Prostate gland (tissue), 2 donors: ENCODE measurements around the gene DEFB114.

Experiments
- POLR2A ChIP-seq: fragments of 450-650 bp; IDR thresholded peaks from one replicate; pipeline ENCODE4 v1.6.1; 2016; ENCODE audit warnings: antibody characterized with exemption, mild to moderate bottlenecking
- POLR2AphosphoS5 ChIP-seq: sonication (generic); formaldehyde crosslinking; IDR thresholded peaks from one replicate; pipeline ENCODE4 v1.6.1; 2017; ENCODE audit warnings: antibody characterized with exemption
- TF ChIP-seq, protein P1 (sequence below), 4 experiments: fragments of 200-600 bp in 2 of 4; fragments of 450-650 bp in 2 of 4; sonication (generic) in 2 of 4; IDR thresholded peaks; 1 replicate in 3 of 4; 2 replicates in 1 of 4; pipeline ENCODE4 v1.5.1; 2016 to 2019; ENCODE audit warnings: antibody characterized with exemption in 4 of 4, mild to moderate bottlenecking in 2 of 4, moderate library complexity in 2 of 4

DNA sequence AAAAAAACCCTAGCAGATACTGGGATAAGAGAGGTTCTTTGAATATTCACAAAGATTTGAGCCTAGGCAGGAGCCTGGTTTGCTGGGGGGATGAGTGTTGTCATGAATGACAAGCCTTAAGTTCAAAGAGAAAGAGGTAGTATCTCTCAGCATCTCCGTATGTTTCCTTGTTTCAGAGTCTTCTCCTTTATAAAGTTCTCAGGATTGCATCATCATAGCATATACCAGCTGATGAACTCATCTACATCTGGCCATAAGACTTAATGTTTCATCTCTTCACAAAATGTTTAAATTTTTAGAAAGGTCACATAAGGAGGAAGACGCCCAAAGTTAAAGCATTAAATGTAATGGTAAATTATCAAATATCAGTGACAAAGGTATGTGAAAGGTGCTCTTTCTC, 17.1 kb downstream of the DEFB114 start:
- TF ChIP-seq, protein P1, sequence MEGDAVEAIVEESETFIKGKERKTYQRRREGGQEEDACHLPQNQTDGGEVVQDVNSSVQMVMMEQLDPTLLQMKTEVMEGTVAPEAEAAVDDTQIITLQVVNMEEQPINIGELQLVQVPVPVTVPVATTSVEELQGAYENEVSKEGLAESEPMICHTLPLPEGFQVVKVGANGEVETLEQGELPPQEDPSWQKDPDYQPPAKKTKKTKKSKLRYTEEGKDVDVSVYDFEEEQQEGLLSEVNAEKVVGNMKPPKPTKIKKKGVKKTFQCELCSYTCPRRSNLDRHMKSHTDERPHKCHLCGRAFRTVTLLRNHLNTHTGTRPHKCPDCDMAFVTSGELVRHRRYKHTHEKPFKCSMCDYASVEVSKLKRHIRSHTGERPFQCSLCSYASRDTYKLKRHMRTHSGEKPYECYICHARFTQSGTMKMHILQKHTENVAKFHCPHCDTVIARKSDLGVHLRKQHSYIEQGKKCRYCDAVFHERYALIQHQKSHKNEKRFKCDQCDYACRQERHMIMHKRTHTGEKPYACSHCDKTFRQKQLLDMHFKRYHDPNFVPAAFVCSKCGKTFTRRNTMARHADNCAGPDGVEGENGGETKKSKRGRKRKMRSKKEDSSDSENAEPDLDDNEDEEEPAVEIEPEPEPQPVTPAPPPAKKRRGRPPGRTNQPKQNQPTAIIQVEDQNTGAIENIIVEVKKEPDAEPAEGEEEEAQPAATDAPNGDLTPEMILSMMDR (IDR thresholded peaks at IDR 0.05) = no peak
- TF ChIP-seq POLR2AphosphoS5 (no peak), POLR2A (no peak)
